ENCODE results near the gene CFAP161.

The CFAP161 gene

DNA sequence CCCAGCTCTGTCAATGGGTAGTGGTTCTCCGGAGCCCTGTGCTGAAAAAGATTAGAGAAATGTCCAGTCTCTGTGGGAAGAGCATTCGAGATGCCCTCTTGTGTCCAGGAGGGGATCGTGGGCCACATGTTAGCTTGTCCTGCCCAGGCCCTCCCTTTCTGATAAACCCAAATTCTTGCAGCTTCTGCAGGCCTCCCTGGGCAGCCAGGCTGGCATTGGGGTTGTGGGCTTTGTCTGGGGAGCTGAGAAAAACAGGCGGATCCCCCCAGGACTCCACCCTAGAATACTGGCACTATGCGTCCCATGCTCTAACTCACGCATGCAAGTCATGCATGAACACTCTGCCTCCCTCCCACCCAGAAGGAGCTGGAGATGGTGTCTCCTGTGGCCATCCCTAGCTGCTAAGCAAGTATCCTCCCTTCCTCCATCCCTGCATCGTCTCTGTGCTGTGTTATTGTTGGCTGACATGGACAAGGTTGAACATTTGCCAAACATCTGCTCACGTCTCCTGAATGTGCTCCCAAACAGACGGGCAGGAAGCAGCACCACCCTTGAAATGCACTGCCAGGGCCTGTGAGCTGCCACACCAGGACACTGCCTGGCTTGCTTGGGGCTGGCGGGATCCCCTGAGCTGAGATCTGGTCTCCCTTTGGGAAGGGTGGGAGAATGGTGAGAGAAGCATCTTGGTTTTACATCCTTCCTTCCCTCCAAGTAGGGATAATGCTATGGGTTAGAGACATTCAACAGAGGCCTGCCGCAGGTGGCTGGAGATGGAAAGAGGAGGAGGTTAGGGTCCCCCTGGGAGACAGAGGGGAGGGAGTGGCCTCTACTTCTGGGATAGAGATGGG is 26.5 kb downstream of the CFAP161 start:
- DNase-seq, result no peak

DNA sequence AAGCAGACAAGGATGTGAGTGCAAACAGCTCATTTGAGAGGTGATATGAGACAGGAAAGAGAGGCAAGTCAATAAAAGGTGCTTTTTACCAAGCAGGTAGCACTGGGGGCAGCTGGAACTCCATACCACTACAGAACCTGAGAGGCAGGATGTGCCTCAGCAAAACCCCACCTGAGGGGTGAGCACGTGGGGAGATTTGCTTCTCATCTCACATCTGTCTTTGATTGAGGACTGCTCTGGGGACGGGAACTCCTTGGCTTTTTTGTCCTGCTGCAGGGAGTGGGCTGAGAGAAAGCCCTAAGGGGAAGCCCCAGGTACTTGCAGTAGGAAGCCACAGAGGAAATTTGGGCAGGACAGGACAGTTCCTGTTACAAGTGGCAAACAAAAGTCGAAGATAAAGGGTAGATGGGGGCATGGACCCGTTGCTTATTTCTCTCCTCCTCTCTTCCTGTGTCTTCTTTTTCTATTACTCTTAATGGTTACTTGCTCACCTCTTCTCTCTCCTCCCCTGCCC is 27.1 kb downstream of the CFAP161 start:
- no peak for DNase-seq

DNA sequence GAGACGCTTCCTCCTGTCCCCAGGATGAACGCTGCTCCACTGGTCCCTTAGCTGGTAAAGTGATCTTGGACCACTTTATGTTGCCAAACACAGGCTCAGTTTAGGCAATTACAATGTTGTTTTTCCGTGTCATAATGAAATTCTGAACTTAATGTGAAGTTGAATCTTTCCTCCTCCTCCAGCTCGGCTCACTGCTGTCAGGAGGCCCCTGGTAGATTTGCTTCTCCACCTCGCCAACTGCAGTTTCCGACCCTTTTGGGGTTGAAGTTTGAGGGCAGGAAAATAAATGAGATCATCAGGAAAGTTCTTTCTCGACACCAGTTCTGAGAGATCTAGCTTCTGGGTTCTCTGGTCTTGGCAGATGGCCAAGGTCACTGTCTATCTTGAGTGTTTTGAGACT is 27.8 kb downstream of the CFAP161 start:
- DNase-seq, result no peak

DNA sequence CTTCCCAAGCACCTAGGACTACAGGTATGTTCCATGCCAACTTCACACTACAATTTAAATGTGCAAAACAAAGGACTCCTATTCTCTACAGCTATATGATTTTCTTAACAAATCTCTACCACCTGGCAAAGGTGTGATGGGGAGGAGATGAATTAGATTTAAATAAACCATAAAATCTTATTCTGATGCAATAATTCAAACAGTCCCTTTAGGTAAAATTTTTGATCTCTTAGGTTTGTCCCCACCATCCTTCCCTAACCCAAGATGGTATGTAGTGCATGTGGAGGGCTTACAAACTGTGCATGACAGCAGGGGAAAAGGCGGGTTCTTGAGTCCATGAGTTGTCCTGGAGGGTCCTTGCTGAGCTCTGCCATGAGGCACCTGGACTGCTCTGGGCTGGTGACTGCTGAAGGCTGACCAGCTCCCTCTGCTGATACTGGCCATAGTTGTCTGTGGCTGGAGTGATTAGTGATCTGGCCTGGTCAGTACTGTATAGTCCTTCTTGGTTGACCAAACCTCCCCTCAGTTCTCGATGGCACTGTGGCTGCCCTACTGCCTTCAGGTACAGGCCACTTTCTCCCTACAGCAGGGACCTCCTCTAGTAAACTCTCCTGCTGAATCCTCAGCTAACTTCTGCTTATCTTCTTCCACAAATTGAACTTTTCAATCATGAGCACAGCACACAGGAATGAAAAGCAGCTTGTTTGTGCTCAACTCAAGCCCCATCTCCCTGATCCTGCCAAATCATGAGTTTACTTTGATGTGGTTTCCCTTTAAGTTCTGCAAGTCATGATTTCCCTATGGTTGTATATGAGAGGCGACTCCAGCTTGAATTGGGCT is 30.1 kb downstream of the CFAP161 start:
- no peak for DNase-seq

DNA sequence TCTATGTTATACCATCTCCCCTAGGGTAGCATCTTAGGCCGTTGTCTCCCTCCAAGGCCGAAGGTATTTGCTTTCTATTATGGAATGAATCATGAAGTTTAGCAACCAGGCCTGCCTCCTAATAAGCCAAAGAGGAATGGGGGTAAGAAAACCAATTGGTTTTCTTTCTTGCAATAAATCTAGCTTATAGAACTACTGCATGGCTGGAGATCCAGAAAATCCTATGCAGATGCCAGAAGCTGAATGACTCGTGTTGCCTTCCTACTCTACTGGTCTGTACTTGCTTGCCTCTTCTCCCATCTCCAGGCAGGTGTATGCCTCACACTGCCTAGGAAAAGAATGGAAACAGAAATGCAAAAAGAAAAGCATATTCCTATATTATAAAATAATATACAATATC is 31.5 kb downstream of the CFAP161 start:
- DNase-seq, result no peak

DNA sequence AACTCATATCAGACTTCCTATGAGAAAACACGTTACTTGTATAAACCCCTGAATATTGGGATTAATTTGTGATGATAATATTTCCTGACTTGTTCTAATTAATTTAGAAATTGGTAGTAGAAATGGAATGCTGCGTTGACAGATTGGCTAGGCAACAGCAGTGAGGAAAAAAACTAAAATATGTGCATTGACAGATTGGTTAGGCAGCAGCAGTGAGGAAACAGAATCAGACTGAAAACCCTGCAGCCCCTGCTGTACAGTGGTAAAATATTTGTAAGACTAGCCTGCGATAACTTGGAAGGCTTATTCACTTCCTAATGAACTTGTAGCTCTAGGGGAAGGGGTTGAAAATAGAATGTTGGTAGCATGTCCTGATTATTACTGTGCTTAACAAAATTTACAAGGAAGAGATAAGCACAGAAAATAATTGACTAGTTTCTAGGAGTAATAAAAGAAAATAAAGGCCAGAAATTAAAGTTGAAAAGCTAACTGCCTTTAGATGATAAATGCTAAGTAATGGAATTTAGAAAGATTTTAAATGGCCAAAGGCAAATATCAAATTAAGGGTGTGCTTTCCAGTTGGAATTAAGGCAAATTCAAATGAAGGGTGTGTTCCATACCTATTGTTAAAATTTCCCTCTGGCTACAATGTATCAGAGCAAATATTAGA is 32.7 kb downstream of the CFAP161 start:
- no peak for DNase-seq

DNA sequence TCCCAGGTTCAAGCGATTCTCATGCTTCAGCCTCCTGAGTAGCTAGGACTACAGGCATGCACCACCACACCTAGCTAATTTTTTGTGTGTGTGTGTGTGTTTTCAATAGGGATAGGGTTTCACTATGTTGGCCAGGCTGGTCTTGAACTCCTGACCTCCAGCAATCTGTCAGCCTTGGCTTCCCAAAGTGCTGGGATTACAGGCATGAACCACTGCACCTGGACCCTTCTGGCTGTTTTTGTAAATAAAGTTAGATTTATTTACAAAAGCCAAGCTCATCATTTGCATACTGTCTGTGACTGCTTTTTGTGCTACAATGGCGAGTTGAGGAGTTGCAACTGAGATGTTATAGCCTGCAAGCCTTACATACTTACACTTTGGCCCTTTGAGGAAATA is 34.1 kb downstream of the CFAP161 start:
- DNase-seq, result no peak

DNA sequence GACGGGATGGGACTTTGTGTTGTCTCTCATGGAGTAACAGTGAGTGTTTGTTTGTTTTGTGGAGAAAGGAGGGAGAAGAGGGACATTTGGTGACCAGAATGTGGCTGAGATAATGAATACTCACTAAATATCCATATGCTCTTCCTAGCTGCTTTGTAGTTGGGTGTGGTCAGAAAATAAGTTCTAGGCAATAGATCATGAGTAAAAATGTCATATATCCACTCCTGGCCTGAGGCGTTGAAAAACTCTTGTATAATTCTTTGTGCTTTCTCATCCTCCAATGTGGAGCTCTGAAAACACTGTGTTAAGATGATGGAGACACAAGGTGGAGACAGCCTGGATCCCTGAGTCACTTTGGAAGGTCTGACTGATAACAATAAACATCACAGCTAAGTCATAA is 34.6 kb downstream of the CFAP161 start:
- no peak for DNase-seq

DNA sequence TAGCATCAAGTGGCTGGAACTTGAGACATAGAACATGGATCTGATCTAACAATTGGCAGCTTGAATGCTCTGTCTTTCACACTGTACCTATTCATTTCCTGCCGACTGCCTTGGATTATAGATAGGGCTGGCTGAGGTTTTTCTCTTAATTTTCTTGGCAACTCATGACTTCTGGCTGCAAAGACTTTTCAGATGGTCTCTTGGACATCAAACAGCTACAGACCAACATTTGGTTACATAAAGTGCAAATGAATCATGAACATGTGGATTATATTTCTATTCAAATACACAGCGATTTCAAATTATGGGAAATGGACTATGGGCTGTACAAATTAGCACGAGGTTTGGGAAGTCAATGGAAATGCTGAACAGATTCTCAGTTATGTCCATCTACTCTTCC is 36.4 kb downstream of the CFAP161 start:
- DNase-seq, result no peak

DNA sequence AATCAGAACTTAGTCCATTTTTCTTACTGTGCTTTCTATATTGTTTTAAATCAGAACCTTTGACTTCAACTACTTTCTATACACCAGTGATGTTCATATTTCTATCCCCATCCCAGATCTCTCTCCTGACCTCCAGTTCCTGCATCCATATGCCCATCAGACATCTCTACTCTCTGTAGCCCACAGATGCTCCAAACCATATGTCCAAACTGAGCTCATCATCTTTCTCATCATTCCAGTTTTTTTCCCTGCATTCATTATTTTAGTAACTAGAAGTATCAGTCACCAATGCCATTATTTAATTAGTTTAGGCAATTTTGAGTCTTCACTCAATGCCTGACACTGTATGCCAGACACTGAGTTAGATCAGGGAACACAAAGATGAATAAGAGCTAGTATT is 37.2 kb downstream of the CFAP161 start:
- DNase-seq, result no peak

DNA sequence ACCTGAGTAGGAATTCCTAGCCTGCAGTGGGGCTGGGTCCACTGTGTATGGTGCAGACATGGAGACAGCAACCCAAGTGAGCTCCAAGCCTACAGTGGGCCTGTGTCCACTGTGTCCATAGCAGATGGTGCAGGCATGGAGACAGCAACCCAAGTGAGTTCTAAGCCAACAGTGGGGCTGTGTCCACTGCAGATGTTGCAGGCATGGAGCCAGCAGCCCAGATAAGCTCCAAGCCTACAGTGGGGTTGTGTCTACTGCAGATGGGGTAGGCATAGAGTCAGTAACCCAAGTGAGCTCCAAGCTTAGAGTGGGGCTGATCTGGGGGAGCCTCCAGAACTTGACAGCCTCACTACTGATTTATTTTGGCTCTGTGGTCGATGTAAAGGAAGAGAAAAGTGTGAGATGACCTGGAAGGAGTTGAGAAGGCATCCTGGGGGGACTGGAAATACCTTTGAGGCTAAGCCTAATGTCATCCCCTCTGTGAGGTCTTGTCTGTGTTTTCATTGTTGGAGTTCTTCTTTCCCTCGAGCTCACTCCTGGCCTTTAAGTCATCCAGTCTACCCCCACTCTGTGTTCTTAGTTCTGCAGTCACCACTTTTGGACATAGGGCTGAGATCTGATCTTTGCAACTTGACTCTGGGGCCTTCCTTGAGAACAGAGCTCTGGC is 40.2 kb downstream of the CFAP161 start:
- no peak for DNase-seq

DNA sequence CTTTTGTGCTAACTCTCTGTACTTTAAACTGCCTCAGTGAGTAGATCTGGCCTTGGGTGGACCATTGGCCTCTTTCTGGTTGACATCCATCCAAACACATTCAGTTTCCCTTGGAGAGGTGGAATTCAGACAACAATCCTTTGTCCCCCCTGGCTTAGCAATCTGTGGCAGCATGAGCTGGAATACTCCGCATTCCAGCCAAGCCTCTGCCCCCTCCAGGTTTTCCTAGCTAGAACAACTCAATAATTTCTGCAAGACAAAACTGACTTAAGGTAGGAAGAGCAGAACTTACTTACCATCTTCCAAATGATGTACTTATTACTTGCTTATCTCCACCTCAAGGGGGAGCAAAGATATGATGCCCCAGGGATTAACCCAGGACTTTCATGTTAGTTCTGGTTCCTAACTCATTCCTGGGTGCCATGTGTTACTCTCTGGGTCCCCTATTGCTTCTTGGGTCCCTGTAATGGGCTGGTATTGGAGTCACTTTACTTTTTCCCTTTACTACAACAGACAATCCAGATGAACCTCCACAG is 40.8 kb downstream of the CFAP161 start:
- no peak for DNase-seq

DNA sequence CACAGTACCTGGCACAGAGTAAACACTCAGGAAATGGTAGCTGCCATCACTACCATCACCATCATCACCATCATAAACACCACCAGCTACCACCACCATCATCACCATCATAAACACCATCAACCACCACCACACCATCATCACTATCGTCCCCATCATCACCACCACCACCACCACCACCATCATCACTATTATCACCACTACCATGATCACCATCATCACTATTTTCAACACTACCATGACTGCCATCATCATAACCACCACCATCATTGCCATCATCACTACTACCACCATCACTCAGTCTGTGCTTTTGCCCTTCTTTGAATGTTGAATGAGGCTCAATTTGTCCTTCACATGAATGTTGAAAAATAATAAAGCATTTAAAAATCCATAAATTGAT is 41.4 kb downstream of the CFAP161 start:
- no peak for DNase-seq

DNA sequence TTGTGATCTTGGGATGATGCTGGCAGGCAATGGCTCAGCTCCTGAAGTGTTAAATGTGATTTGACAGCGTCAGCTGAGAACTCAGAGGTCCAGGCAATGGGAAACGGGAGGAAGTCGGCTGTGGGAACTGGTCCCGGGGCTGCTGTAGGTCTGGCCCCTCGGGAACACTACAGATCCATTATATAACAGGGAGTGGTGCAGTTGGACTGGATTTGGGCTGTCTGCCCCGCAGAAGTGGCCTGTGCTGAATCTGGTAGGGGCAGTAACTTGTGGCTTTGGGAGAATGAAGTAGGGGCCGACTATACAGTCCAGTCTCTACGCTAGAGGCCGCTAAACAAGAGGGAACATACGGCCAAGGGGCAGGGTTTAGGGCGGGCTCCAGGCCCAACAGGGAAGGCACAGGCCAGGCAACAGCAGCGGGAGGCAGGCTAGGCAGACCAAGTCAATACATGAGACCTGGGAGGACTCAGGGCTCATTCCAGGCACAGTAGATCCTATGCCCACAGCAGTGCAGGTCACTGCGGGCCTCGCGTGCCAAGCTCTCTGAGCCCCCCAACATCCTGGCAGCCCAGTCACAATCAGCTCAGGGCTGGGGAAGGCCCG is 42.3 kb downstream of the CFAP161 start:
- no peak for DNase-seq

DNA sequence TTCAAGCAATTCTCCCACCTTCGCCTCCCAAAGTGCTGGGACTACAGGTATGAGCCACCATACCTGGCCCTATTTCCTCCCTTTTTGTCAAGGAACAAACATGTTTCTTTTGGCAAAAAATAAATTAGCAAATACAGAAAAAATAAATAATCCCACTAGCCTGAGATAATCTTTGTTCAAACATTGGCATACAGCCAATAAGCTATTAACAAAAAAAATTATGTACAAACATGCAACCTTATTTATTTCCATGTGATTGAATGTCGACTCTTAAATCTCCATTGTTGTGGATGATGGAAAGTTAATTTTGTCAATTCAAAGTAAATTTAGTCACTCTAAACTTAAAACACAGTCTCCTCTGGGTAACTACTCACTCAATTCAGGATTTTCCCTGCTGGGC is 44.3 kb downstream of the CFAP161 start:
- no peak for DNase-seq

DNA sequence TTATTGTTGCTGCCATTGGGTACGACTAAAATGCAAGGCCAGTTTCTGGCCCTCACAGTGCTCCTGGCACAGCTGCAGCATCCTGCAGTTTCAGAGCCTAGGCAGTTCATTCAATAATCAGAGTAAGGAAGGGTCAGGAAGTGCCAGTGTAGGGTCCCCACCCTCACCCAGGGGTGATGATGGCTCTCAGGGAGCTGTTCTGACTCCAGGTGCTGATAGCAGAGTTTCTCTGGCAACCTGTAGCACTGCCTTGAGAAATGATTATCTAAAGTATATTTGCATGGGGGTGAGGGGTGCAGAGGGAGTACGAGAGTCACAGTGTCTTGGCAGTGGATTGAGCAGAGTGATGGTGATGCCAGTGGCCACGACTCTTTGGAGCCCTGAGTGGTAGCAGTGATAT is 47.1 kb downstream of the CFAP161 start:
- DNase-seq, result no peak

DNA sequence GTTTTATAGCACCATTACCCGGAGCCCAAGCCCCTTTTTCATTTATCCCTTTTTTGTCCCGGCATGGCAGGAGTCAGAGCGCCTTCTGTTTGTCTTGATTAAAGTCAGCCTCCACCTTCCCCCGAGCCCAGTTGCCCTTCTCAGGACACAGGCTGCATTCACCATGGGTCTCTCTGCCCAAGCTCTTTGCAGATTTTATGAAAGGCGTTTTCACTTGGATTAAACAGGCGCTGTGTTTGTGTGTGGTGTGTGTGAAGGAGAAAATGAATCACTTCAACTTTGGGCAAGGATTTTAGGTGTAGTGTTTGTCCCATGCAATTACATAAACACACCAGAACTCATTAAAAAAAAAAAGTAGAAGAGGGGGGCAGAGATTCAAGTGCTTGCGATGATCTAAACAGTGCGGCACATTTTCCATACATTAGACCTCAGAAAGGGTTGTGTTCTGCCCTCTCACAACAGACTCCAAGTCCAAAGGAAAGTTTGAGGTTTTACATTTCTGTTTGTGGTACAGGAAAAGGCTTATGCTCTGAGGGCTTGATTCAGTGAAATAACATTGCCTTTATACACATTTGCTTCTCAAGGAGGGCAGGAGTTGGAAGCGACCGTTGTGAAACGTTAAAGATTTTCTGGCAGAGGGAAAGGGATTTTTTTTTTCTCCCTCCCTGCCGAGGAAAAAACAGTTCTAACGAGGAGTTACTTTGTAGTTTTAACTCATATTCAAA is 48.1 kb downstream of the CFAP161 start:
- DNase-seq, result no peak

DNA sequence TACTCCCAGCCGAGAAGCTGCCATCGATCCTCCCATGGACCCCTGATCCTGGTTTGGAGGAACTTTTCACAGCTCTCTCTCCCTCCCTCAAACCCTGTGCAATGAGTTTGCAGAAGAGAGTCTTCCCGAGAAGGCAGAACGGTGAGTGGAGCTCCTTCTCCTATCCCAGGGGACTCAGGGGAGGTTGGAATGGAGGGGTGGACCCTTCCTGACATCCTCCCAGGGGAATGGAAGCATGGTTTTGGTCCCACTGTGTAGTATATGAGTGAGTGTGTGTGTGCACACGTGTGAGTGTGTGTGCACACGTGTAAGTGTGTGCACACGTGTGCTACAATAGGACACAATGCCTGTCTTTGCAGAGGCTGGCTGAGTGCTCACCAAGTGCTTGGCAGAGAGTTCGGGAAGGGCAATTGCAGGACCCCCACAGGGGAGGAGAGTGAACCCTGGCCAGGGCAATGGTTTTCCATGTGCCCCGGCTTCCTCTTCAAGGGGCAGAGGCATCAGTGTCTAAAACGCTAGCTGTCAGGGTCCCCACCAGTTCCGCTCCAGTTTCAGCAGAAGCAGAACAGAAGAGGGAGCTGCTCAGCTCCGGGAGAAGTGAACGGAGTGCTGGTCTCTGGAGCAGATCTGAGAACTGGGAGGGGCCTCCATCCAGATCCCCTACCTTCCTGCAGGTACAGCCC is 48.8 kb downstream of the CFAP161 start:
- DNase-seq, result peak; percentile 16

DNA sequence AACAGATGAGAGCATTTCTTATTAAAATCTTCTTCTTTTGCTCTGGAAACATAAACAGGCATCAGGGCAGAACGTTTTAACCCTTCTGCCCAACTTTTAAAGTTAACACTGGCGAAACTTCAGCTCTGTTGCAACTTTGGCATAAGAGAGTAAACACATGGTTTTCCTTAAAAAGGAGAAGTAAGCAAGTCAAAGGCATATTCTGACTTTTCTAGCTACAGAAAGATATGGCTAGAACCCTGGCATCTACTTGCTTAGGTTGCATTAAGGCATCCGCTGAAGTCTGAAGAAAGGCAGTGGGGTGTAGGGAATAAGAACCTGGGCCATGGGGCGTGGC is 49.3 kb downstream of the CFAP161 start:
- DNase-seq, result no peak

DNA sequence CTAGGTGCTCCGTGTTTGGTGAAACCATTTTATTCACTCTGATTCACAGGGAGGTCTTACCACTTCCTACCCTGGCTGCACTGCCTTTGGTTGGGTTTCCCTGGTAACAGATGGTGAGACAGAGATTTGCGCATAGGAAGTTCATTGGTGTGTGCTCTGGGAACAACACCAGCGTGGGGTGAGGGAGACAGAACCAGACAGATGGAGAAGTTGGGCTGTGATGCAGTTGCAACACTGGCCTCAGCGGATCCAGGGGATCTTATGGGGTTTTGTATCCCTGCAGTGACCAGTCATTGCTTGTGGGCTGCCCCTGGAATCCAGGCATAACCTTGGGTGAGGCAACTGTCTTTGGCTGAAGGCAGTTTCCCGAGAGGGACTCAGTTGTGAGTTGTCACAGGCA is 50.1 kb downstream of the CFAP161 start:
- peak; percentile 12 for DNase-seq

All from NCI-H82 (cell line).